ENCODE results near the gene MRPS23. TPM values are rescaled to one million over a fixed set of nuclear protein-coding genes. Genes with fewer than 3 reads are reported as not detected.
A peak's percentile ranks its signal among the peaks of the same experiment; 100 is the strongest.

MRPS23 gene
- total RNA-seq, 4 donors from 2014 or later: 24.3 to 47.2 (median 35.5) TPM

- H3K9me3 ChIP-seq: no peaks in the 10 kb centered on the region
- intact Hi-C loops (cut with DNase I; ENCODE audit: low total_unique reads) (no loop called here), in situ Hi-C loops (cut with MboI; ENCODE audit: low sequenced_read_pairs in 4 of 4) (no loop called here)
- ATAC-seq (no peak), DNase-seq (no peak)
- H3K36me3 ChIP-seq: no peaks in the 10 kb centered on the region
- TF ChIP-seq POLR2A (IDR thresholded peaks at IDR 0.05) (no peak), CTCF (IDR thresholded peaks at IDR 0.05 in 4 of 5, conservative IDR thresholded peaks at IDR 0.05 in 1 of 5) (no peak)
- peak overlapping the region in 3 of 4 donors; percentile 40 to 64 (median 47) for H3K27ac ChIP-seq
- H3K4me3 ChIP-seq: peak overlapping the region in 1 of 4 donors; percentile 40
- no peaks in the 10 kb centered on the region for H3K27me3 ChIP-seq
- H3K4me1 ChIP-seq: peaks cover 10 to 15% of the 10 kb centered on the region in 2 donors
Observed at GRCh38 chr17:57811638-57812280, 38.1 kb downstream of the MRPS23 start.

DNA sequence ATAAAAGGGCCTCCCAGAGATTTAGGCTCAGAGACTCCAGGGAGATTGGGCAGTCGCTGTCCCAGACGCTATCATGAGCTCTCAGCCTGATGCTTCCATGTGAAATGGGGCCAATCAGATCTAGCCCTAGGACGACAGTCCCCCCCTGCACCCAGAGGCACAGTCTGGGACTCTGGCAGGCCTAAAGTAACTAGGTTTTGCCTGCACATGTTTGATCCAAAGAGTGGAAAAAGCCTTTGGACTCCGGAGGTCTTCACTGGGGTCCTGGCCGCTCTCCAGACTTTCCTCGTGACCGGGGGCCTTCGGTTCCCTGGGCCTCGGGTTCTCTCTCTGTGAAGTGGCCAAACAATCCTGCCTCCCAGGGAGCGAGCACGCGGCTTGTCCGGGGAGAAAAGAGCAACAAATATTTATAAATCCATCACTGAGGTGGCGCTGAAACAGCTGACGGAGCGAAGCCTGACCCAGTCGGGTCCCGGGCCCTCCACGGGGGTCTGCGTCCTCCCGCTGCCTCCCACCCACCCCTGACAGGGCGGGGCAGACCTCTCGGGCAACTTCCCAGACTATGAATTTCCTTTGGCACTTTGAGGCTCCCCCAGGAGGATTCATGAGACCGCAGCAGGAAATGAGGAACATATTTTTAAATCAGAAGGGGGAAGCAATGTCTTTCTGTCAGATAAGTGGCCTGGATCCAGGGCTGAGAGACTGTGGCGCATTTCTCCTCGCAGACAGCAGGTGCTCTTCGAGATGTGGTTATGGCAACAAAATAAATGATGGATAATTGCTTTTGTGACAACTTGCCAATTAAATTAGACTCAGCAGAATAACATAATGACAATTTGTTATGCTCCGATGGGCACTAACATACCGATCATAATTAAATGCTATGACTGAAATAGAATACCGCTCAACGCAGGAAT, 38.9 kb downstream of the MRPS23 start:
- Histone ChIP-seq H3K9me3 (no peaks in the 10 kb centered on the region), H3K4me1 (peaks cover 10 to 15% of the 10 kb centered on the region in 2 donors), H3K27ac (peak overlapping the region; percentile 24 to 73 (median 56)), H3K36me3 (no peaks in the 10 kb centered on the region), H3K27me3 (no peaks in the 10 kb centered on the region), H3K4me3 (peak overlapping the region; percentile 8 to 40 (median 24))
- ATAC-seq: peak in 1 of 2 donors; percentile 46
- no peak for DNase-seq
- intact Hi-C loops (cut with DNase I; ENCODE audit: low total_unique reads): no loop called here
- TF ChIP-seq CTCF (IDR thresholded peaks at IDR 0.05 in 4 of 5, conservative IDR thresholded peaks at IDR 0.05 in 1 of 5) (no peak), POLR2A (IDR thresholded peaks at IDR 0.05) (no peak)
- in situ Hi-C loops (cut with MboI; ENCODE audit: low sequenced_read_pairs in 4 of 4): no loop called here

DNA sequence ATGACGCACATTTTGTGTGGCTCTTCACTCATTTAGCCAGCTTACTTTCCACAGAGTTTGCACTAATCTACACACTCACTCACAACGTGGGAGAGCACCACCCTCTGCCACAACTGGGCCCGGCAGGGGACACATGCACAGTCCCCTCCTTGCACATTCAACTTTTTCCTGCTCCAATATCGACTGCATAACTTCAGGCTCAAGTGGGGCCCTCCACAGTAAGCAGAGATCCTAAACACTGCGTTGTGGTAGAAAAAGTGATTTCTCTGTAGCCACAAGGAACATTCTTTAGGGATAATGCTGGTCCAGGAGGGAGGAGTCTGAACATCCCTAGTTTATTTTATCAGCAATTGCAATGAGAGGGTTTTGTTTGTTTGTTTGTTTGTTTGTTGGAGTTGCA, 40.0 kb downstream of the MRPS23 start:
- intact Hi-C loops (cut with DNase I; ENCODE audit: low total_unique reads): no loop called here
- Histone ChIP-seq H3K9me3 (no peaks in the 10 kb centered on the region), H3K27ac (peak overlapping the region in 1 of 4 donors; percentile 64), H3K27me3 (no peaks in the 10 kb centered on the region), H3K4me3 (no peak overlapping the region), H3K36me3 (no peaks in the 10 kb centered on the region), H3K4me1 (peaks cover 10 to 15% of the 10 kb centered on the region in 2 donors)
- in situ Hi-C loops (cut with MboI; ENCODE audit: low sequenced_read_pairs in 4 of 4): no loop called here
- ATAC-seq (no peak), DNase-seq (no peak)
- no peak for TF ChIP-seq POLR2A (IDR thresholded peaks at IDR 0.05)
- no peak for TF ChIP-seq CTCF (IDR thresholded peaks at IDR 0.05 in 4 of 5, conservative IDR thresholded peaks at IDR 0.05 in 1 of 5)

DNA sequence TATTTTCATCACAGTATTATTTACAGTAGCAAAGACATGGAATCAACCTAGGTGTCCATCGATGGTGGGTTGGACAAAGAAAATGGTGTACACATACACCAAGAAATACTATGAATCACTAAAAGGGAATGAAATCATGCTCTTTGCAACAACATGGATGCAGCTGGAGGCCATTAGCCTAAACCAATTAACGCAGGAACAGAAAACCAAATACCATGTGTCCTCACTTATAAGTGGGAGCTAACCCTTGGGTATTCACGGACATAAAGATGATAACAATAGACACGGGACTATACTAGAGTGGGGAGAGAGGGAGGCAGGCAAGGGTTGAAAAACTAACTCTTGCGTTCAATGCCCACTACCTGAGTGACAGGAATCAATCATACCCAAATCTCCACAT, 41.0 kb downstream of the MRPS23 start:
- H3K9me3 ChIP-seq: no peaks in the 10 kb centered on the region
- H3K36me3 ChIP-seq: no peaks in the 10 kb centered on the region
- peaks cover 10 to 15% of the 10 kb centered on the region in 2 donors for H3K4me1 ChIP-seq
- intact Hi-C loops (cut with DNase I; ENCODE audit: low total_unique reads) (no loop called here), in situ Hi-C loops (cut with MboI; ENCODE audit: low sequenced_read_pairs in 4 of 4) (no loop called here)
- DNase-seq: no peak
- ATAC-seq: no peak
- no peak overlapping the region for H3K4me3 ChIP-seq
- H3K27ac ChIP-seq: no peak overlapping the region
- H3K27me3 ChIP-seq: no peaks in the 10 kb centered on the region
- no peak for TF ChIP-seq POLR2A (IDR thresholded peaks at IDR 0.05)
- TF ChIP-seq CTCF (IDR thresholded peaks at IDR 0.05 in 4 of 5, conservative IDR thresholded peaks at IDR 0.05 in 1 of 5): no peak
